NCI-H187 (cell line): Measurements from ENCODE around the gene ANO7.

Experiments
- DNase-seq, 2 experiments: peaks; one replicate each; lab custom pipeline; 2025; lab: John Stamatoyannopoulos, UW

The ANO7 gene

GRCh38 chr2:241249654-241250053, 61.2 kb downstream of the ANO7 start:
- no peak for DNase-seq

- DNase-seq, result no peak
These were observed 64.5 kb downstream of the ANO7 start for GRCh38 chr2:241252778-241253475.

- no peak for DNase-seq
These were observed 66.5 kb downstream of the ANO7 start for GRCh38 chr2:241254904-241255351.

DNA sequence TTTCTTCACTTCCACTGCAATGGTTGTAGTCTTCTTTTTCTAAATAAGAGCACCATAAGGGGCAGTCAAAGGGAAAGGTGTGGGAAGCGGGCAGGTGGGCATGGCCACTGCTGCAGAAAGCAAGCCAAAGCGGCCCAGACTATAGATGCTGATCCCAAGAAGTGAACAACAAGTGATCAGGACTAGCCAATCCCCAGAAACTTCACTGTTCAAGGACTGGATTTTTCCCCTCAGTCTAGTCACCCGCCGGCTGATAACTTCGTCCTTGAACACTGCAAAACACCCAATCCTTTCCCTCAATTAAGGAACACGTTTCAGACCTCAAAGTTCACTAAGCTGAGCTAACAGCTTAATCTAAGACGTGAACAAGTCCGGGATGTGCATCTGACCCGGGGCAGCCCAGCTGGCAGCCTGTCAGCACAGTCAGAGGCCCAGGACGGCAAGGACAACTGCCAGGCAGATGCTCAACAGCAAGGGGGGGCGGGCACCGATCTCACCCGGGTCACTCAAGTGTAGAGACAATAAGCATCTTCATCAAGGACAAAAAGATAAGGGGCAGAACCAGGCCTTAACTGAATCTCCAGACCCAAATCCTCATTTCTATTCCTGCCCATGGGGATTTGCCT, 67.2 kb downstream of the ANO7 start:
- DNase-seq, result no peak

GRCh38 chr2:241256168-241256545, 67.7 kb downstream of the ANO7 start:
- DNase-seq, result no peak

- no peak for DNase-seq
These were observed 69.0 kb downstream of the ANO7 start for GRCh38 chr2:241257419-241258032.

- no peak for DNase-seq
These were observed 70.2 kb downstream of the ANO7 start for GRCh38 chr2:241258505-241259280.

GRCh38 chr2:241260911-241261310, 72.4 kb downstream of the ANO7 start:
- no peak for DNase-seq

DNA sequence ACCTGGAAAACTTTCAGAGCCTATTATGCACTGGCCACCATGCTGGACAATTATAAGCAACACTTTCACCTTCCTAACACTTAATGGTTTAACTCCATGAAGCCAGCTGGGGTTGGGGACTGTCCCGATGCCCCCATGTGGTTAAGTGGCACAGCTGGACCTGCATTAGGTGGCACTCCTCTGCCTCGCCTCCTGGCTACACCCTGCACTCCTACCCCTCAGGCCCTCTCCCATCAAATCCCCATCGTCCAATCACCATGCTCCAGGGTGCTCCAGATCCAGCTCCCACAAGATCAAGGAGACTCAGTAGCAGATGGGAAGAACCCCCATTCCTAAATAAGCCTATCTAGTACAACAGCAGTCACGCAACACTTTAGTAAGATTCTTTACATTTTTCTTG, 73.2 kb downstream of the ANO7 start:
- no peak for DNase-seq

DNA sequence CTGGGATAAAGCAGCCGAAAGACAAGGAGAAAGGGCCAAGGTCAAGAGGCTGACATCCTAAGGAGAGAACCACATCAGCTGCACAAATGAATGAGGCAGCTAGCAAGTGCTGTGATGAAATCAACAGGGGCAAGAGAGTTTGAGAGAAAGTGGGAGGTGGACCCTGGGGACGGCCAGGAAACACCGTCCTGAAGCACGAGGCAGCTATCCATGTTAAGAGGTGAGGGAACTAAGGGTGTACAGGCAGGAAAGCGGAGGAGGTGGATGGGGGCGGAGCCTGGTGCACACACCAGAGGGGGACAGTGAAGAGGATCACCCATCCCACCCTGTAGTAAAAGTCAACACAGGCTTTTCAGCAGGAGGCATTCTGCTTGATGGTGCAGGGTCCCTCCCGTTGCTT, 74.6 kb downstream of the ANO7 start:
- DNase-seq, result no peak

- DNase-seq, result no peak
These were observed 77.0 kb downstream of the ANO7 start for GRCh38 chr2:241265506-241265905.

DNA sequence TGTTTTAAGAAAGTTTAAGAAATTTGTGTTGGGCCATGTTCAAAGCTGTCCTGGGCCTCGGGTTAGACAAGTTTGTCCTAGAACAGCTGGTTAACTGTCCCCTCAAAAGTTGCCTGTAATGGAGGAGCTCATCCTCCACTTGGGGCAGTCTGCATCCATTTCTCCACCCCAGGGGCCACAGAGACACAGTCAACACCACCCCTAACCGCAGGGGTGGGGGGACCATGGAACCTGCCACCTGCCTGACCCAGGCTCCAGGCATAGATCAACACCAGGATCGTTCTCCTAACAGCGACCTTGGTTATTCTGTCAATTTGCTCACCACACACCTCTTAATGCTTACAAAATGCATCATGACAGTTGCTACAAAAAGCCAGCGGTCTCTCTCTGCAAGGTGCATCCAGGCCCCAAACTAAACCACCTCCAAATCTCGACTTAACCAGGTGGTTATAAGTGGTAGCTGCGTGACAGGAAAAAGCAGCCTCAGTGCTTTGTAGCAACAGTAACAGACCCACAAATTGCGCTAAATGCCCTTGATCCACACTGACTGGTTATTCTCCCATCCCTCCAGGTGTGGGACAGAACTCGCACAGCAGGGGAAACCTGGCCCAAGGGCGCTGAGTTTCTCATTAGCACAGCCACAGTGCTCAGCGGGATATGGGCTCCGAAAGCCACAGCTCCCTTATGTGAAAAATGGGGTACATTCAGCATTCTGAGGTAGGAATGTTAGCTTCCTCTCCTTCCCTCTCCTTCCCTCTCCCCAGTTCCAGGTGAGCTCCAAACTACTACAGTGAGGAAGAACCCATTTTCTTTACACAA, 79.0 kb downstream of the ANO7 start:
- DNase-seq, result no peak

GRCh38 chr2:241268306-241268705, 79.8 kb downstream of the ANO7 start:
- no peak for DNase-seq

- no peak for DNase-seq
These were observed 80.4 kb downstream of the ANO7 start for GRCh38 chr2:241268716-241269445.

DNA sequence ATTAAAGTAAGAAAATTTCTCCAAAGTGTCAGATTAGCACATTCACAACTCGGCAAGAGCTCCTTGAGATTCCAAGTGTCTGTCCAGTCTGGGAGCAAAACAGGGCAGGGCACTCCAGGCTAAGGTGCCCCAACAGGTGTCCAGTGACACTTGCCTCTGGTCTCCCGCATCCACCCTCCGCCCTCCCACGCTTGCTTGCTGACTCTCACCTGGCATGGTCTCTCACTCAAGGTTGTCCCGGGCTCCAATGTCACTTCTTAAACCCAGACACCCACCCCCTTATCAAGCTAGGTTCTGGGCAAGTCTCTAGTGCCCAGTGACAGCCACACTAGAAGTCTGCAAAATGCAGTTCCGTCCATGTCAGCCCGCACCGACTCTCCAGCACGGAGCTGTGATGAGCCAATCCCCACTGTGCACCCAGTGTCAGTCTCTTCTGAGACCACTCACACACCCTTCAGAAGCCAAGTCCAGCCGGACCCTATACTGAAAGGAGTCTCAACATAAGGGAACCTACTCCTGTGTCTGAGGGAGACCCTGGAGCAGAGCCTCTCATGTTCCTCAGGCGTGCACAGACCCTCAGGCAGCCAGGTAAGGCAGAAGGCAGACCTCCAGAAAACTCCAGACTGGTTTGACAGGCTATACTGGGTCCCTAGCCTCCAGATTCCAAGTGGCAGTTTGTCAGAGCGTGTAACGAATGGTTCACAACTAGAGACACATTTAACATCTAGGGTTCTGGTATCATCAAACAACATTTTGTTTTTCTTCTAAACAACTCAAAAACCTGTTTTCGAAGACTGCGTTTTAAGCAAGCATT, 81.4 kb downstream of the ANO7 start:
- no peak for DNase-seq

- DNase-seq, result no peak
These were observed 82.1 kb downstream of the ANO7 start for GRCh38 chr2:241270531-241270930.

- DNase-seq, result no peak
These were observed 83.3 kb downstream of the ANO7 start for GRCh38 chr2:241271706-241272302.

- no peak for DNase-seq
These were observed 84.1 kb downstream of the ANO7 start for GRCh38 chr2:241272303-241273209.
